Astrocyte of the spinal cord (primary cell): ENCODE data around the gene MZB1.

ENCODE experiments used
- DNase-seq: peaks from one replicate; pipeline ENCODE4 v3.0.0; 2011; ENCODE audit warnings: low read depth, low spot score
- H3K4me3 ChIP-seq: 2 replicates; pipeline ENCODE4 v1.5.1; 2011; ENCODE audit warnings: low read depth, mild to moderate bottlenecking, low read length, moderate library complexity
- in situ Hi-C: cut with HindIII; loops from 2 replicates; pipeline ENCODE4 v1.10.0; 2017; ENCODE audit warnings: low sequenced_read_pairs
- TF ChIP-seq, protein P1 (sequence below): IDR thresholded peaks from 2 replicates; pipeline ENCODE4 v1.5.1; 2012; ENCODE audit warnings: low read depth, mild to moderate bottlenecking, low read length, inconsistent platforms

The MZB1 gene

GRCh38 chr5:139416651-139417050 lies 26.9 kb upstream of the MZB1 start:
- H3K4me3 ChIP-seq = no peak overlapping the region
- TF ChIP-seq, protein P1, sequence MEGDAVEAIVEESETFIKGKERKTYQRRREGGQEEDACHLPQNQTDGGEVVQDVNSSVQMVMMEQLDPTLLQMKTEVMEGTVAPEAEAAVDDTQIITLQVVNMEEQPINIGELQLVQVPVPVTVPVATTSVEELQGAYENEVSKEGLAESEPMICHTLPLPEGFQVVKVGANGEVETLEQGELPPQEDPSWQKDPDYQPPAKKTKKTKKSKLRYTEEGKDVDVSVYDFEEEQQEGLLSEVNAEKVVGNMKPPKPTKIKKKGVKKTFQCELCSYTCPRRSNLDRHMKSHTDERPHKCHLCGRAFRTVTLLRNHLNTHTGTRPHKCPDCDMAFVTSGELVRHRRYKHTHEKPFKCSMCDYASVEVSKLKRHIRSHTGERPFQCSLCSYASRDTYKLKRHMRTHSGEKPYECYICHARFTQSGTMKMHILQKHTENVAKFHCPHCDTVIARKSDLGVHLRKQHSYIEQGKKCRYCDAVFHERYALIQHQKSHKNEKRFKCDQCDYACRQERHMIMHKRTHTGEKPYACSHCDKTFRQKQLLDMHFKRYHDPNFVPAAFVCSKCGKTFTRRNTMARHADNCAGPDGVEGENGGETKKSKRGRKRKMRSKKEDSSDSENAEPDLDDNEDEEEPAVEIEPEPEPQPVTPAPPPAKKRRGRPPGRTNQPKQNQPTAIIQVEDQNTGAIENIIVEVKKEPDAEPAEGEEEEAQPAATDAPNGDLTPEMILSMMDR = no peak
- in situ Hi-C loops = loop anchor here (25.0 kb wide), 1 partner anchor 96 kb away; no protein-coding TSS in a partner anchor
- DNase-seq = no peak

- DNase-seq = no peak
- no peak overlapping the region for H3K4me3 ChIP-seq
- TF ChIP-seq, protein P1 = no peak
- in situ Hi-C loops = loop anchor here (25.0 kb wide), 1 partner anchor 96 kb away; no protein-coding TSS in a partner anchor
Measured at GRCh38 chr5:139415869-139416268, 26.2 kb upstream of the MZB1 start.

- in situ Hi-C loops = loop anchor here (25.0 kb wide), 1 partner anchor 97 kb away; no protein-coding TSS in a partner anchor
- TF ChIP-seq, protein P1 = no peak
- no peak overlapping the region for H3K4me3 ChIP-seq
- no peak for DNase-seq
Measured at GRCh38 chr5:139415221-139415861, 25.6 kb upstream of the MZB1 start.

DNA sequence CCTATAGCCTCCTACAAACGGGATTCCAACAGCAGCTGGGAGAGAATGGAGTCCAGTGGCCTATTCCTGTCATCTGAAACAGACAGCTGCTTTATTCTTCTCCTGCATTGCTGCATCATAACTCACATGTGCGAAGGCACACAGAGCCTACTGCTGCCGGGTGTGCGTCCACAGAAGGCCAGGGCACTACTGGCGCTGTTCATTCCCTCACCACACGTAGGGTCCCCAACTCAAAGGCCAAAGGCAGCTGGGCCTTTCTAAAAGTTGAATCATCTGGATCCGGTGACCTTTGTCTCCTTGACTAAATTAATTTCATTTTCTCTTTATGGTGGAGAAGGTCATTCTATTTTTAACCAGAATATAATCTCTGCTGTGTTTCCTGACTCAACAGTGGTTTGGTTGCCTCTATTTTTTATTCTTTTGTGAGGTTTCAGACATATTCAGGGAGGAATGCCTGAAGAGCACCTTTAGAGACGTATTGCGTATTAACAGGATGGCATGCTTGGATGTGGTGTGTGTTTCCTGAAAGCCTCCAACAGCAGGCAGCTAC lies 24.9 kb upstream of the MZB1 start:
- in situ Hi-C loops = loop anchor here (25.0 kb wide), 1 partner anchor 98 kb away; no protein-coding TSS in a partner anchor
- DNase-seq = no peak
- no peak overlapping the region for H3K4me3 ChIP-seq
- TF ChIP-seq, protein P1 = no peak

GRCh38 chr5:139413963-139414362 lies 24.2 kb upstream of the MZB1 start:
- no peak overlapping the region for H3K4me3 ChIP-seq
- TF ChIP-seq, protein P1 = no peak
- DNase-seq = no peak
- in situ Hi-C loops = loop anchor here (25.0 kb wide), 1 partner anchor 98 kb away; no protein-coding TSS in a partner anchor

DNA sequence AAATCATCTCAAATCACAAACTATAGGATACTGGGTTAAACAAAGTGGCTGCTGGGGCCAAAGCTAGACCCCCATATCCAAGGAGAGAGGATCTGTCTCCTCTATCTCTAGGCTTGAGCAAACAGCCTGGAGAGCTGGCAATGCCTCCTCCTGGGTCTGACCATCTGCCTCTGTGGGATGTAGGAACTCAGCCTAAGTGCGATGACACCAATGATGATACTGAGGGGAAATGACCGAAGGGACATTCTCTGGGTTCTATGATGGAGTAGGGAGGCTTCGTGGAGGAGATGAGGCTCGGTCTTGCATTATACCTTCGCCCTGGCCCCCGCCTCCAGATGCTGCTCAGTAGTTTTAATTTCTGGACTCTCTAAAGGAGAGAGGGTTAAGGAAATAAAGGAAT lies 23.4 kb upstream of the MZB1 start:
- H3K4me3 ChIP-seq = no peak overlapping the region
- DNase-seq = no peak
- TF ChIP-seq, protein P1 = no peak
- in situ Hi-C loops = loop anchor here (25.0 kb wide), 1 partner anchor 99 kb away; no protein-coding TSS in a partner anchor
